HepG2 (cell line): Measurements from ENCODE around the gene PHC1. TPM values are rescaled to one million over a fixed set of nuclear protein-coding genes. Genes with fewer than 3 reads are reported as not detected.

ENCODE experiments used
- ATAC-seq: fragments of 200-7000 bp; cut with Tn5 transposase; 3 replicates; pipeline ENCODE4 v1.9.1; 2020; ENCODE audit warnings: mild to moderate bottlenecking, moderate library complexity
- BruUV-seq: library from RNA; stranded (reverse); fragments of 400-500 nt; replicated peaks from 2 replicates; lab custom pipeline; 2021; lab: Mats Ljungman, UMichigan
- CTCF ChIA-PET: fragments of 300-600 bp; formaldehyde crosslinking; extraction: SDS; loops from one replicate; lab custom pipeline; 2021; ENCODE audit warnings: low total read pairs, inconsistent platforms, low intra/inter-chr PET ratio; lab: Yijun Ruan, JAX
- POLR2A ChIA-PET: fragments of 350-600 bp; sonication (Branson Sonifier 250); formaldehyde crosslinking; loops from one replicate; lab custom pipeline; 2020; ENCODE audit warnings: antibody characterized with exemption, inconsistent platforms; lab: Yijun Ruan, JAX
- DNase-seq: peaks from one replicate; pipeline ENCODE4 v3.0.0-alpha.2; 2015; ENCODE audit warnings: low spot score
- FAIRE-seq: peaks from 3 replicates; lab custom pipeline; 2011; peaks lifted over from hg19 to GRCh38; lab: Jason Lieb, UNC
- H2AFZ ChIP-seq: one replicate; pipeline ENCODE4 v1.6.1; 2011; ENCODE audit warnings: low read length, inconsistent platforms
- H3K27ac ChIP-seq: fragments of 300-600 bp; 3 replicates; pipeline ENCODE4 v1.8.0; 2011; ENCODE audit warnings: mixed run types, mild to moderate bottlenecking, mixed read lengths, low read length, inconsistent platforms; ENCODE audit not compliant: insufficient read depth; ENCODE audit errors: extremely low read length
- H3K27me3 ChIP-seq, 2 experiments: fragments of 200-600 bp in 1 of 2; 2 replicates in 1 of 2; 3 replicates in 1 of 2; pipeline versions ENCODE4 v1.6.0 to v1.8.0; 2011; ENCODE audit warnings: low read length in 2 of 2, mild to moderate bottlenecking in 2 of 2, moderate library complexity in 2 of 2, inconsistent platforms in 1 of 2; ENCODE audit not compliant: insufficient read depth in 2 of 2, control insufficient read depth in 1 of 2
- H3K36me3 ChIP-seq, 2 experiments: fragments of 200-600 bp in 1 of 2; replicated peaks in 1 of 2; 2 replicates in 1 of 2; 3 replicates in 1 of 2; pipeline versions ENCODE4 v1.5.1 to v1.8.0; 2011; ENCODE audit warnings: low read length in 2 of 2, inconsistent platforms in 1 of 2; ENCODE audit not compliant: insufficient read depth in 2 of 2, control insufficient read depth in 1 of 2
- H3K4me1 ChIP-seq: 2 replicates; pipeline ENCODE4 v1.5.1; 2012; ENCODE audit warnings: low read length, inconsistent platforms; ENCODE audit not compliant: insufficient read depth
- H3K4me2 ChIP-seq: 2 replicates; pipeline ENCODE4 v1.6.0; 2011; ENCODE audit warnings: low read depth, low read length, inconsistent platforms
- H3K4me3 ChIP-seq, 3 experiments: fragments of 200-600 bp in 1 of 3; sonication (generic), shearing (Covaris generic) in 1 of 3; replicated peaks in 1 of 3; 2 replicates each; pipeline ENCODE4 v1.5.1; 2011 to 2016; ENCODE audit warnings: low read length in 3 of 3, inconsistent platforms in 2 of 3, low read depth in 2 of 3, mild to moderate bottlenecking in 2 of 3, control low read depth in 1 of 3, mixed read lengths in 1 of 3; ENCODE audit not compliant: insufficient read depth in 1 of 3
- H3K79me2 ChIP-seq: one replicate; pipeline ENCODE4 v1.6.1; 2011; ENCODE audit warnings: low read length, inconsistent platforms; ENCODE audit not compliant: insufficient read depth
- H3K9ac ChIP-seq: 2 replicates; pipeline ENCODE4 v1.6.0; 2011; ENCODE audit warnings: mild to moderate bottlenecking, low read depth, low read length, inconsistent platforms; ENCODE audit not compliant: insufficient read depth
- H3K9me3 ChIP-seq: 2 replicates; pipeline ENCODE4 v1.5.1; 2012; ENCODE audit warnings: mild to moderate bottlenecking, low read length
- H4K20me1 ChIP-seq: 2 replicates; pipeline ENCODE4 v1.6.0; 2011; ENCODE audit warnings: inconsistent platforms, mild to moderate bottlenecking, low read length, moderate library complexity; ENCODE audit not compliant: insufficient read depth
- DPF2 ChIP-seq: sonication (generic); formaldehyde crosslinking; IDR thresholded peaks from 2 replicates; pipeline ENCODE4 v1.4.0; 2020; ENCODE audit warnings: mild to moderate bottlenecking, low read depth, missing genetic modification reagents, borderline replicate concordance
- ETV5 ChIP-seq: IDR thresholded peaks from 2 replicates; pipeline ENCODE4 v1.6.1; 2018; ENCODE audit warnings: missing biosample characterization, missing genetic modification reagents, inconsistent platforms, borderline replicate concordance
- KLF13 ChIP-seq: sonication (generic); formaldehyde crosslinking; IDR thresholded peaks from 2 replicates; pipeline ENCODE4 v1.4.0; 2020; ENCODE audit warnings: mild to moderate bottlenecking, missing genetic modification reagents
- NCOA5 ChIP-seq: sonication (generic); formaldehyde crosslinking; IDR thresholded peaks from 2 replicates; pipeline ENCODE4 v1.4.0; 2020; ENCODE audit warnings: missing genetic modification reagents
- SOX13 ChIP-seq, 3 experiments: fragments of 450-650 bp in 1 of 3; sonication (generic) in 1 of 3; formaldehyde crosslinking in 1 of 3; IDR thresholded peaks in 2 of 3; conservative IDR thresholded peaks in 1 of 3; 2 replicates each; pipeline versions ENCODE4 v1.5.0 to v1.6.1; 2016 to 2020; ENCODE audit warnings: antibody characterized with exemption in 1 of 3, mild to moderate bottlenecking in 1 of 3, missing compliant biosample characterization in 1 of 3, missing genetic modification reagents in 1 of 3, moderate library complexity in 1 of 3
- ZMYM4 ChIP-seq: sonication (generic); formaldehyde crosslinking; IDR thresholded peaks from 2 replicates; pipeline ENCODE4 v1.8.1; 2023; ENCODE audit warnings: mild to moderate bottlenecking, missing genetic modification reagents
- ZNF136 ChIP-seq: sonication (generic); formaldehyde crosslinking; IDR thresholded peaks from 2 replicates; pipeline ENCODE4 v1.8.1; 2022; ENCODE audit warnings: low read depth, mild to moderate bottlenecking, moderate library complexity, missing genetic modification reagents
- ZNF44 ChIP-seq: sonication (generic); formaldehyde crosslinking; IDR thresholded peaks from 2 replicates; pipeline ENCODE4 v1.5.1; 2020; ENCODE audit warnings: mild to moderate bottlenecking, missing genetic modification reagents
- ZNF484 ChIP-seq: sonication (generic); formaldehyde crosslinking; IDR thresholded peaks from 2 replicates; pipeline ENCODE4 v1.5.1; 2020; ENCODE audit warnings: mild to moderate bottlenecking, low read depth, missing genetic modification reagents, borderline replicate concordance
- WGBS: methylation state at CpG from one replicate; pipeline ENCODE4 v1.1.6; 2017; ENCODE audit warnings: low lambda C conversion rate; 5-methylcytosine and 5-hydroxymethylcytosine counted together
- in situ Hi-C: cut with HindIII; loops from 2 replicates; pipeline ENCODE4 v1.10.0; 2017; ENCODE audit warnings: low pct_unique_long_range_greater_than_20kb; ENCODE audit not compliant: extremely low pct_ligation_motif_present
- intact Hi-C: fragments of 100-400 bp; cut with micrococcal nuclease; formaldehyde crosslinking; loops from one replicate; pipeline ENCODE4 v1.10.0; 2022; ENCODE audit not compliant: unreplicated experiment
- polyA plus RNA-seq, 8 experiments: library from polyadenylated mRNA; depleted of rRNA in 3 of 8; stranded (reverse) in 7 of 8; unstranded in 1 of 8; fragments of >200 nt; fragmentation: Illumina TruSeq in 4 of 8; extraction: Trizol in 4 of 8; gene quantifications; 2 replicates each; pipeline versions ENCODE4 v1.2.1 to v1.2.3, GENCODE V29; 2011 to 2016; ENCODE audit warnings: low read depth in 4 of 8, missing spikeins in 1 of 8, mixed read lengths in 1 of 8; ENCODE audit not compliant: insufficient read depth in 1 of 8
- total RNA-seq, 5 experiments: library from RNA; depleted of rRNA; stranded (reverse); fragments of >200 nt; fragmentation: Illumina TruSeq; extraction: Trizol; gene quantifications; 2 replicates each; pipeline ENCODE4 v1.2.3, GENCODE V29; 2016; ENCODE audit warnings: low read depth in 1 of 5
- TF ChIP-seq, protein P1 (sequence below): sonication (generic); formaldehyde crosslinking; IDR thresholded peaks from 2 replicates; pipeline ENCODE4 v1.5.1; 2020; ENCODE audit warnings: mild to moderate bottlenecking, missing genetic modification reagents
- TF ChIP-seq, protein P2 (sequence below): sonication (generic); formaldehyde crosslinking; IDR thresholded peaks from 2 replicates; pipeline ENCODE4 v1.4.0; 2020; ENCODE audit warnings: mild to moderate bottlenecking, missing genetic modification reagents
- TF ChIP-seq, protein P3 (sequence below): sonication (generic); formaldehyde crosslinking; IDR thresholded peaks from 2 replicates; pipeline ENCODE4 v1.9.0; 2021; ENCODE audit warnings: missing genetic modification reagents, mild to moderate bottlenecking, borderline replicate concordance
- TF ChIP-seq, protein P4 (sequence below): sonication (generic); formaldehyde crosslinking; IDR thresholded peaks from 2 replicates; pipeline ENCODE4 v1.4.0; 2020; ENCODE audit warnings: missing genetic modification reagents, low read depth, mild to moderate bottlenecking, borderline replicate concordance

PHC1 gene
- total and polyA plus RNA-seq, 2 of the 13 experiments (the other 11 are each of a cell fraction or from before 2014, with no cell fraction given): 9.4 to 35.0 TPM

DNA sequence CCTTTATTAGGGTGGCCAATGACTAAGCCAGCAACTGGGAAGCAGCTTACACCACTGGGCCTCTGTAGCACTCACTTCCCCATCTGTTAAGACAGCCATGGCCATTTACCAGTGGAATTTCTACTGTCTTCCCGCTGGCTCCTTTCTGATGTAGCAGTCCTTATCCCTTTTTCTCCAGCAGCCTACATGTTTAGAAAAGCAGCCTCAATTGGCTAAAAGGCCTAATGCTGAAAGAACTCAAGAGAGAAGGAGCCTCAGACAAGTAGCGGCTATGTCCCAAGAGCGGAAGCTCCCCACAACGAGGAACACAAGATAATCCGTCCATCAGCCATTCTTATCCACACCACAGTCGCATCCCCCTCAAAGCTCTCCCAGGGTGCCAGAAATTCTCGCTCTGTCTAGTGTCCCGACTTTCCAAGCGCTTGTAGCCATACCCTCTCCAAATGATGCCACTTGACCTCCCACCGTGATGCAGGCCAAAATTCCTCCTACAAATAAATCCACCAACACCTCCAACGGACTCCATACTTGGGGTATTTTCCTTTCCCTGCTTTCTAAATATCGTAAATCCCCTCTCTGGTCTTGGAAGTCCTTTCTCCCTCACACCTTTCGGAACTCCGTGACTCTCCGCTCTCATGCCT is 34.5 kb downstream of the PHC1 start:
- Histone ChIP-seq H3K79me2 (peaks cover 37% of the 10 kb centered on the region), H3K4me1 (peaks cover 30% of the 10 kb centered on the region), H3K36me3 (peaks cover 3 to 23% of the 10 kb centered on the region in 2 experiments), H3K4me2 (peak overlapping the region; percentile 90), H2AFZ (no peak overlapping the region), H3K27ac (peak overlapping the region; percentile 93), H3K4me3 (peak overlapping the region; percentile 81 to 89 (median 86)), H3K9me3 (no peaks in the 10 kb centered on the region; the same call in 1 of the 2 replicates), H3K27me3 (no peaks in the 10 kb centered on the region; a peak in 1 of 5 replicates), H3K9ac (peak overlapping the region; percentile 90), H4K20me1 (no peaks in the 10 kb centered on the region)
- FAIRE-seq (no peak), DNase-seq (peak; percentile 7), ATAC-seq (peak; percentile 15)
- POLR2A ChIA-PET: interaction anchor here (1.1 to 2.4 kb wide), 8 partner anchors 10 to 116 kb away, joined by 3 to 27 read pairs (median 6); partner anchors contain the start of gene PHC1
- TSS peak; percentile 67 for BruUV-seq
- 3% methylated on average over 14 of the region's 15 CpGs for WGBS
- intact Hi-C loops: loop anchor here (5.0 kb wide), 1 partner anchor 37 kb away; the partner anchor contains the start of gene PHC1
- CTCF ChIA-PET: interaction anchor here (1.6 kb wide), 1 partner anchor 91 kb away, joined by 5 read pairs; no protein-coding TSS in a partner anchor
- in situ Hi-C loops: loop anchor here (25.0 kb wide), 1 partner anchor 88 kb away; no protein-coding TSS in a partner anchor
- TF ChIP-seq KLF13 (CRISPR knock-in tag) (0 out of 2 replicates have a peak, but pooled peaks have one; percentile 19), ETV5 (CRISPR knock-in tag) (peak; percentile 26; the same call in 1 of the 2 replicates), NCOA5 (no peak), SOX13 (IDR thresholded peaks at IDR 0.05) (no peak), SOX13 (CRISPR knock-in tag; conservative IDR thresholded peaks at IDR 0.05 in 1 of 2, IDR thresholded peaks at IDR 0.05 in 1 of 2) (no peak), DPF2 (0 out of 2 replicates have a peak, but pooled peaks have one; percentile 10), ZNF44 (CRISPR knock-in tag) (no peak), ZMYM4 (no peak), ZNF484 (CRISPR knock-in tag) (no peak), ZNF136 (CRISPR knock-in tag) (no peak)
- TF ChIP-seq, protein P1, sequence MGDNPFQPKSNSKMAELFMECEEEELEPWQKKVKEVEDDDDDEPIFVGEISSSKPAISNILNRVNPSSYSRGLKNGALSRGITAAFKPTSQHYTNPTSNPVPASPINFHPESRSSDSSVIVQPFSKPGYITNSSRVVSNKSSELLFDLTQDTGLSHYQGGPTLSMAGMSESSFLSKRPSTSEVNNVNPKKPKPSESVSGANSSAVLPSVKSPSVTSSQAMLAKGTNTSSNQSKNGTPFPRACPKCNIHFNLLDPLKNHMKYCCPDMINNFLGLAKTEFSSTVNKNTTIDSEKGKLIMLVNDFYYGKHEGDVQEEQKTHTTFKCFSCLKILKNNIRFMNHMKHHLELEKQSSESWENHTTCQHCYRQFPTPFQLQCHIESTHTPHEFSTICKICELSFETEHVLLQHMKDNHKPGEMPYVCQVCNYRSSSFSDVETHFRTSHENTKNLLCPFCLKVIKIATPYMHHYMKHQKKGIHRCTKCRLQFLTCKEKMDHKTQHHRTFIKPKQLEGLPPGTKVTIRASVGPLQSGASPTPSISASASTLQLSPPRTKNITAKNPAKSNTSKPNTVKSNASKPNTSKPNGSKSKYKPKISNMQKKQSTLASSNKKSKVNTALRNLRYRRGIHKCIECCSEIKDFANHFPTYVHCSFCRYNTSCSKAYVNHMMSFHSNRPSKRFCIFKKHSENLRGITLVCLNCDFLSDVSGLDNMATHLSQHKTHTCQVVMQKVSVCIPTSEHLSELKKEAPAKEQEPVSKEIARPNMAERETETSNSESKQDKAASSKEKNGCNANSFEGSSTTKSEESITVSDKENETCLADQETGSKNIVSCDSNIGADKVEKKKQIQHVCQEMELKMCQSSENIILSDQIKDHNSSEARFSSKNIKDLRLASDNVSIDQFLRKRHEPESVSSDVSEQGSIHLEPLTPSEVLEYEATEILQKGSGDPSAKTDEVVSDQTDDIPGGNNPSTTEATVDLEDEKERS (CRISPR knock-in tag): 0 out of 2 replicates have a peak, but pooled peaks have one; percentile 53
- TF ChIP-seq, protein P2, sequence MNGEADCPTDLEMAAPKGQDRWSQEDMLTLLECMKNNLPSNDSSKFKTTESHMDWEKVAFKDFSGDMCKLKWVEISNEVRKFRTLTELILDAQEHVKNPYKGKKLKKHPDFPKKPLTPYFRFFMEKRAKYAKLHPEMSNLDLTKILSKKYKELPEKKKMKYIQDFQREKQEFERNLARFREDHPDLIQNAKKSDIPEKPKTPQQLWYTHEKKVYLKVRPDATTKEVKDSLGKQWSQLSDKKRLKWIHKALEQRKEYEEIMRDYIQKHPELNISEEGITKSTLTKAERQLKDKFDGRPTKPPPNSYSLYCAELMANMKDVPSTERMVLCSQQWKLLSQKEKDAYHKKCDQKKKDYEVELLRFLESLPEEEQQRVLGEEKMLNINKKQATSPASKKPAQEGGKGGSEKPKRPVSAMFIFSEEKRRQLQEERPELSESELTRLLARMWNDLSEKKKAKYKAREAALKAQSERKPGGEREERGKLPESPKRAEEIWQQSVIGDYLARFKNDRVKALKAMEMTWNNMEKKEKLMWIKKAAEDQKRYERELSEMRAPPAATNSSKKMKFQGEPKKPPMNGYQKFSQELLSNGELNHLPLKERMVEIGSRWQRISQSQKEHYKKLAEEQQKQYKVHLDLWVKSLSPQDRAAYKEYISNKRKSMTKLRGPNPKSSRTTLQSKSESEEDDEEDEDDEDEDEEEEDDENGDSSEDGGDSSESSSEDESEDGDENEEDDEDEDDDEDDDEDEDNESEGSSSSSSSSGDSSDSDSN (CRISPR knock-in tag): peak; percentile 1; the same call in 1 of the 2 replicates
- TF ChIP-seq, protein P3, sequence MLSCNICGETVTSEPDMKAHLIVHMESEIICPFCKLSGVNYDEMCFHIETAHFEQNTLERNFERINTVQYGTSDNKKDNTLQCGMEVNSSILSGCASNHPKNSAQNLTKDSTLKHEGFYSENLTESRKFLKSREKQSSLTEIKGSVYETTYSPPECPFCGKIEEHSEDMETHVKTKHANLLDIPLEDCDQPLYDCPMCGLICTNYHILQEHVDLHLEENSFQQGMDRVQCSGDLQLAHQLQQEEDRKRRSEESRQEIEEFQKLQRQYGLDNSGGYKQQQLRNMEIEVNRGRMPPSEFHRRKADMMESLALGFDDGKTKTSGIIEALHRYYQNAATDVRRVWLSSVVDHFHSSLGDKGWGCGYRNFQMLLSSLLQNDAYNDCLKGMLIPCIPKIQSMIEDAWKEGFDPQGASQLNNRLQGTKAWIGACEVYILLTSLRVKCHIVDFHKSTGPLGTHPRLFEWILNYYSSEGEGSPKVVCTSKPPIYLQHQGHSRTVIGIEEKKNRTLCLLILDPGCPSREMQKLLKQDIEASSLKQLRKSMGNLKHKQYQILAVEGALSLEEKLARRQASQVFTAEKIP: no peak
- TF ChIP-seq, protein P4, sequence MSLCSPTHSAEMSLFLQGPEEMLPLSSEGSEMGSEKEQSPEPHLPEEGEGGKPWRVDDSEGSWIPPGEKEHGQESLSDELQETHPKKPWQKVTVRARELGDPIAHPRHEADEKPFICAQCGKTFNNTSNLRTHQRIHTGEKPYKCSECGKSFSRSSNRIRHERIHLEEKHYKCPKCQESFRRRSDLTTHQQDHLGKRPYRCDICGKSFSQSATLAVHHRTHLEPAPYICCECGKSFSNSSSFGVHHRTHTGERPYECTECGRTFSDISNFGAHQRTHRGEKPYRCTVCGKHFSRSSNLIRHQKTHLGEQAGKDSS (CRISPR knock-in tag): no peak
